Activated CD4-positive, CD25-positive, alpha-beta regulatory T cell treated with anti-CD3 and anti-CD28 coated beads, Interleukin-2, amount 50 U/mL, for 72 hours (primary cell): Measurements from ENCODE around the gene AKAP12.

Source experiments
- DNase-seq: peaks from one replicate; pipeline ENCODE4 v3.0.0; 2021

AKAP12 gene

DNA sequence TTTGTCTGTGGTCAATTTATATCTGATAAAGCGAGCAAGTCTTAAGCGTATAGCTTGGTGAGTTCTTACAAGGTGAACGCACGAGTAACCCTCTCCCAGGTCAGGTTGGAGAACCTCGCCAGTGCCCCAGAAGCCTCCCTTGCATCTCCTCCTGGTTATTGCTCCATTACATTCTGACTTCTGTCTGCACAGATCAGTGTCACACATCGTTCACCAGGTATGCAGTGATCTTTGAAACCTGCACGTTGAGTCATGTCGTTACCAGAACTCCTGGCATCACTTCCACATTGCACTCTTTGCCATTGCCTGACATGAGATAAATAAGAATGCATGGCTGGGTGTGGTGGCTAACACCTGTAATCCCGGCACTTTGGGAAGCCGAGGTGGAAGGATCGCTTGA is 44.2 kb downstream of the AKAP12 start:
- DNase-seq, result no peak

DNA sequence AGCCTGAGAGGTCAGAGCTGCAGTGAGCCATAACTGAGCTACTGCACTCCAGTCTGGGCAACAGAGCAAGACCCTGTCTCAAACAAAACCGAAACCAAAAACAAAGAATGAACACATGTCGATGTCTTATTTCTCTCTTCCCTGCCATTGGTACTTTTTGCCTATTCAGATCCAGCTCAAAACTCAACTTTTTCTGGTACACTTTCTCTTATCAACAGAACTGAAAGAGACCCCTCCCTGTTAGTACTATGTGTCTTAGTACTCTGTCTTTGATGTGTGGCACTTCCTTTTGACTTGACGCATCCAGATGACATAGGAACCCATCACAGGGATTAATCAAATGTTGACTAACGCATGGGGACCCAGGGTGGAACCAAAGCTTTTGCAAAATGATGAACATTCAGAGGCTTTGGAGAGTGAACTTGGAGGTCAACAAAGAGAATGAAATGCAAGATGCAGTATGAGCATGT is 44.8 kb downstream of the AKAP12 start:
- DNase-seq, result no peak

DNA sequence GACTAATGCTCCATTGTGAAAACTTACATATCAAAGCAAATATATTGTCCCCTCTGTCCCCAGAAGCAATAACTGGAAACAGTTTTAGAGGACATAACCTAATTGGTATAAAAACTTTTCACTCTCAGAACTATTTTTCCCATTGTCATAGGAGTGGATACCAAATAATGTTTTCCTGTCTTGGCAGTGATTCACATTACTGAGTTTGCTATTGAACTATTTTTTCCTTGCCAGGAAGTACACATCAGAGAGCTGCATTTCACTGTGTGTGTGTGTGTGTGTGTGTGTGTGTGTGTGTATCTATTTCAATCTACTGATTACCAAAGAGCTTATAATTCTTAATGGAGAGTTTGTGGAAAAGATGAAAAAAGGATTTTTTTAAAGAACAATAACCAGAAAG is 45.4 kb downstream of the AKAP12 start:
- DNase-seq, result no peak

DNA sequence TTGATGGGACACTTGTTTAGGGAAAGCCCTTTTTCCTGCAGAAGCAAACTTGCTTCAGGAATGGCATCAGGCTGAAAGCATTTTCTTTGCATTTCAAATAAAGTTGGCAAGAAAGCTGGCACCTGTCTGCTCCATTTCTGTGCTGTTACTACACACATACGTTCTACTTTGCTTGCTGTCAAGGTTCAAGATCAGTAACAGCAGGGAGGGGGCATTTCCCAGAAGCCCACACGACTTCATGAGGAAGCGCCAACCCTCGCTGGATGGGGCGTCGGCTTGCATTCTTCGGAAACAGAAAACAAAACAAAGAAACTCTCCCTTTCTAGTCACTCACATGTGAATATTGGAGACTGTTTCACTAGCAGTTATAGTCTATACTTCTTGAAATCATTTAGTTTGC is 46.4 kb downstream of the AKAP12 start:
- DNase-seq, result no peak

DNA sequence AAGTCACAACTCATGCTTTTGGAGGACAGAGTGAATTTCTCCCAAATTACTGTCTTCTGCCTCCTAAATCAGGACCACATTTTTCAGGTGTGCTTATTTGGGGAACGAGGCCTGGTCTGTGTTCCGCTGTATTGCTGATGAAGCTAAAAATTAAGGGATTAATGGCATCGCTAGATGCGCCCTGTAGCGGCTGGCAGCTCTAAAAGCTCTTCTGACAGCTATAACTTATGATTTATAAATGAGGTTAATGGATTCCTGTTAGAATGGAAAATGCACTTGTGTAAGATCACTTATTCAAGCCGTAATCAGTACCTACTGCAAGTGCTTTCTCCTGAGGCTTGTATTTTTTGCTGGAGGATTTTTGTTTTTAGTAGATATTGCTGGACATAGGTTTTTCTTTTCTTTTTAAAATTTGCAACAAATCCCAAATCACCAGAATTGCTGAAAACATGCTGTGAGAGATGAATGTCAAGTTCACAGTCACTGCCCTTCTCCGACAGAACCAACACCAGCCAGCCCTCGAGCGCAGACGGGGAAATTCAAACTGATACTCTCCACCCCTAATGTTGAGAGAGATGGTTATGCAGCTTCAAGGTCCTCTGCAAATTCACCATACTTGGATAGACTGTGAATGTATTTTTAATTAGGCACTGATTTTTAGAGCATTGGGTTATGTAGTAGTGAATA is 49.1 kb downstream of the AKAP12 start:
- no peak for DNase-seq

DNA sequence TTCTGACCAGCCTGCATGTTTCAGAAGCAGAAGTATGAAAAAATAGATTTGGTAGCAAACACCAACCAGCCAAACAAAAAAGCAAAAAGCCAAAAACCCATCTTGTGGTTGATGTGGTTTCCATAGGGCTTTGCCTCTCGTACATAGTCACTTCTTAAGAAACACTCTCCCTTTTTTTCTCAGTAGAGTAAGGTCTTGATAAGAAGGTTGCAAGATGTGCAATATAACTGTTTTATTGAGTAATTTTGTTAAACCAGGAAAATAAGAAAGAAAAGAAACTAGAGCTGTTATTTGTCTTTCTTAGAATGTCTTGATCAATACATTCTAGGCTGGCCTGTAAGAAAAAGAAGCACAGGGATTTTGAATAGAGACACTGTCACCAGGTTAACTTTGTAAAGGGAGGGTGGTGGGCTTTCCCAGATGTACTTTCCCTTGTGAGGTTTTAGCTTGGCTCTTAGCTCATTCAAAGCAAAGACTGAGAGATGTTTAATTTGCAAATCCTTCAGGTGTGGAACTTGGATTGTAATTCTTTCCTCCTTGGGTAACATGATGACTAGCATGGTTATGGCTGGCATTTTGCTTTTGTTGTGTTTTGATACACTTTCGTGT is 49.7 kb downstream of the AKAP12 start:
- no peak for DNase-seq

DNA sequence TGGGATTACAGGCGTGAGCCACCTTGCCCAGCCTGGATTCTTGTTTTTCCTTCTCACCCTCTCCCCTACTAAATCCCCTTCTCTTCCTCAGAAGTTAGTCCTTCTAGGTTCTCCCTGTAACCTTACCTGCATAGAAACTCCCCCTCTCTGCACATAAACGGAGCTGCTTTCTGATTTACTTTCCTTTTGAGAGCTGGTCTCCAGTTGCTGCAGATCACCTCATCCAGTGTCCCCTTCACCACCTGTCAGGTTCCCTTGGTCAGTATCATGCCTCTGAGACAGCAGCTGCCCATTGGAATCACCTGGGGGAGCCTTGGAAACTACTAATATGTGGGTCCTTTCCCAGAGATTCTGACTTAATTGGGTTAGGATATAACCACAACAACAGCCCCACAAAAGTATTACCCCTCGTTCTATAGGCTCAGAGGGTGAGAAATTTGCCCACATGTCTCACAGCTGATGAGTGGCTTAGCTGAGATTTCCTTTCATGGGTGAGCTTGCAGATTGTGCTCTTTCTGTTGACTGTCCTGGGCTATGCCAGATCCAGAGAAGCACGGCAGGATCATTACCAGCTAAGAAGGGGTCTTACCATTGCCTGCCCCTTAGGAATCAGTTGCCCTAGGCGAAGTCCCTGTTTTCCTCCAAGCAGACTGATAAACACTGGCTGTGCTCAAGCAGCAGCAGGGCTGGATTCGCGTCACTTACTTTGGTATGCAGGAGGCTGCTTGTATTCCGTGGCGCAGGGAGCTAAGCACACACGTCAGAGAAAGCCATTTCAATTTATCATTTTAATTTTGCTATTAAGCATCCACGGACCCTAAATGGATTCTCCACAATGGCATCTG is 51.3 kb downstream of the AKAP12 start:
- no peak for DNase-seq

DNA sequence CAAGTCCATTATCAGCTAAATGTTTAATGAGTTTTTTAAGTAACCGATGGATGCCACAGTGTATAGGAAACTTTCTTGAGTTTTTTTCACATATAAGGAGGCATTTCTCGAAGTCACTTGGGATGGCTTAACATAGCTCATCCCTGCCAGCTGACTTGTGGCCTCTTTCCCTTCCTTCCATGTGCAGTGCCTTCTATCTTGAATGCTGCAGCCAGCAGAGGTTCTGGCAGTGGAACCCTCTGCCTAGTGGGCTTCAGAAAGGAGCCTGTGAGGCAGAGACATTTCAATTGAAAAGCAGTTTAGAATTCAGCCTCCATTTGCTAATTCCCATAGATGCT is 51.9 kb downstream of the AKAP12 start:
- DNase-seq, result no peak

DNA sequence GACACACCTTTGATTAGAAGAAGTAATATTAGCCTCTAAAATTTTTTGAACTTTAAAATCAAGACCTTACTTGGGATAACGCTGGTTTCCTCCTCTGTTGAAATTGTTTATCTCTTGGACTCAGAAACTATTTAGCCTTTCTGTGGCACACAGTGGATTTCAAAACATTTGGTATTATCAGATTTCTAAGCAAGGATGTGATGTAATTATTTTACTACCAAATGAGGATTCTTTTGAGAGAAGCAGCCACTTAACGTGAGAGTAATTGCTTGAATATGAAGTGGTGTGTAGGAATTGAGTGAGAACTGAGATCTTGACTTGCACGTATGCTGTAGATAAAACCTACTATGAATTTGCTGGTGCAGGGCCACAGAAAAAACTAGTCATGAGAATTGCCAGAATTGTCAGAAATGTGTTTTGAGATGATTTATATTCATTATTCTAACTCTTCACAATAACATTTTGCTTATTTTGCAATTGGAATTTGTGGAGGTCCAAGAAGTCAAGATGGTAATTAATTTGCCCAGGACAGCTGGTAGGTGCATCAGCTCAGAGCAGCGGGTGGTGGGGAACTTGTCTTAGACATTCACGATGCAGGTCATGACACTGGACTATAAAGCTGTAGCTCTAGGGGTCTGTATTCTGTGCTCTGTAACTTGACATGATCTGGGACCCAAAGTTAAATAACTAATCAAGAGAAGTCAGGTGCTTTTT is 53.4 kb downstream of the AKAP12 start:
- no peak for DNase-seq

DNA sequence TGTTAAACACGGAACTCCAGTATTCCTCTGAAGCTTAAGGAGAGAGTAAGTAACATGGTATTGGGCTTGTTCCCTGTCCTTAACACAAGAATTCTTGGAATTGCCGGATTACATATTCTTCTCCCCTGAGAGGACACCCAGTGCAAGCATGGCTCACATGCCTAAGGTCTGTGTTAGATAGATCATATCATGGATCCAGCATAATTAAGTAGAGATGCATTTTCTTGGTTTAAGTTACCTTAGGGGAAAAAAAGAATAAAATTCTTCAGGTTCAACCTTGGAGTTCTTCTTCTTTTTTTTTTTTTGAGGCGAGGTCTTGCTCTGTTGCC is 53.9 kb downstream of the AKAP12 start:
- no peak for DNase-seq

DNA sequence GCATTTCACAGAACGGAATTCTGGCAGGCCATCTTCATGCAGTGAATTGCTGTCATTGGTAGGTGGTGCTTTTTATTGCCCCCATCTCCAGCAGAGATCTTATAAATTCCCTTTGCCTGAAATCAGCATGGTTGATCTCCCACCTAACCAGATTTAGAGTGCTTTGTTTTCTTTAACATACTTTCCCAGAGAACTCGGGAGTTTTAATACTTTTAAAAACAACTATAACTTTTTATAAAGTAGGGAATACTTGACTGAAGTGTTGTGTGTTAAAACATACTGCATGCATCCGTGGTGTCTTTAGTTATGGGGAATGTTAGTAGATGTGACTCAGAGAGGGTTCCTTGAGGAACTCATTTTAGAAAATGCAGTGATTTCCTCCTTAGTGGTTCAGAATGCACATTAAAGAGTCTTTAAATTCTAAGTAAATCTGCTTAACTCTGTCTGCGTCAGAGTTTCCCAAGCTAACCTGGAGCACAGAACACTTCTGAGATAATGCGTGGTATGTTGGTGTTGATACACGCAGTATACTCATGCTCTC is 54.9 kb downstream of the AKAP12 start:
- DNase-seq, result no peak

DNA sequence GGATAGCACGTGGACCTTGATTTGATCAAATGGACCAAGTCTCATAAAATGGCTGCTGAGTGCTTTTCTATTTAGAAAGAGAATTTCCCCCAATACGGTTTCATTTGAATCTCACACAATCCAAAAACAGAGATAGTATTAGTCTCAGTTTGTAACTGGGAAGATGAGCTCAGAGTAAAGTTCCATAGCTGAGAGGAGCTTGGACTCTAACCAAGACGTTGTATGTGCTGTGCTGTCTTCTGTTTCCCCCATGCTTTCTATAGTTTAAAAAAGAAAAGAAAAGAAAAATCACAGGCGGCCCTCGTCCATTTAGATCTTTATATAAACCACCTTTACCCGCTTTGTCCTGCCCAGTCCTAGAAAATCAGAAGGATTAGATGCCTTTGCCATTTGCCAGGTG is 58.1 kb downstream of the AKAP12 start:
- DNase-seq, result no peak

DNA sequence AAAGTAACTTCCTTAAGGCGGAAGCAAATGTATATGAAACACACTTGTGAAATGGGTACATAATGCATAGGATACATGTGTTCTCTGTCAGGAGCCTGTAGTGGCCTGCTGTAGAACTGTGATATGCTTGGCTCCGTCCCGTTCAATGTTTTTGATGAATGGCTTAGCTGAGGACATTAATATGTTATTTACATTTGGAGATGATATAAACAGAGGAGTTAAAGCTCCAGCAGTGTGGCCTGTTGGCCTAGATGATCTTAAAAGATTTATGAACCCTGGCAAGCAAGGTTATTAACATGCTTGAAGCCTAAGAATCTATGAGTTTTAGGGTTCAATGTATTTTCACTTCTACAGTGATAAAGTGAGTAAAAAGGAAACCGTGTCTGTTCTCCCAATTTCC is 59.2 kb downstream of the AKAP12 start:
- DNase-seq, result no peak

DNA sequence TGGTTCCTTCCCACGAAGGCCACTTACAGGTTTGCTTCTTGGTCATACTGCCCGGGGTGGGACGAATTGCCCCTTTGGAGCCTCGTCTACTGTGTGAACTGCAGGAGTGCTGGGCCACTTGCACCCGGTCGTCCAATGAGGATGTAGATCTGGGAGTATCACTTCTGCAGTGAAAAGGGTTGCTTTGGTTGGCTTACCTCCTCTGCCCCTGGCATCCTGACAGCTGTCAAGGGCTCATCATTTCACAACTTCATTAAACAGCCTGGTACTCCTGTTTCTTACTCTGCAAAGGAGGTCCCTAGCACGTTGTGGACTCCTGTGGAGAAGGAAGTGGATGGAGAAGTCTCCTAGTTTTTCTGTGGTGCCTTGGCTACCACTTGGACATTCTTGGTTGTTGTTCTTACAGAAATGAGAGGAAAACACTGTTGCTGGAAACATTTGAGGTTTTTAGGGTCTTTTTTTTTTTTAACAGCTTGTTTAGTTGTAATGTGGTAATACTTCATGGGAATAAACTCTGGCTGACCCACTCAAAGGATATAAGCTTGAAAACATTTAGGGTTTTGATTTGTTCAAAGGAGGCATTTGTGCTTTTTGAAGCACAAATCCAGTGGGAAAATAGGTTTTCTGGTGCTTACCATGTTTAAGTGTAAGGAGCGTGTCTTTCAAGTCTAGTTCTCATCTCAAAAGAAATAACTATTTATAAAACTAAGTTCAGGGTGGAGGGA is 60.7 kb downstream of the AKAP12 start:
- no peak for DNase-seq

DNA sequence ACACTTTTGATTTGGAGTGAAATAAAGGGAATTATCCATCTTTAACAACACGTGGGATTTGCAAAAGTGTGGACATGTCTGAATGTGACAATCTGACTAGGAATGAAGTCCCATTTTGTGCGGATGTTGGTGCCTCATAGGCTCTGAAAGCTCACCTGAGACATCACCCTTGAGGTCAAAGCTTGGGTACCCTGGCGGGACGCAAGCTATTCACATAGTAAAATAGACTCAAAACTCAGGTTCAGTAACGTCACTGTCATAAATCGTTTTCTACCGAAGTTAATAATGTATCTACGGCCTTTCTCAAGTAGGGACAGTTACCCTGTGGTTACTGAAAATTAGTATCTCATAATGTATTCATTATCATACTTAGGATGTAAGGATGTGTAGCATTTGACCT is 61.8 kb downstream of the AKAP12 start:
- no peak for DNase-seq

DNA sequence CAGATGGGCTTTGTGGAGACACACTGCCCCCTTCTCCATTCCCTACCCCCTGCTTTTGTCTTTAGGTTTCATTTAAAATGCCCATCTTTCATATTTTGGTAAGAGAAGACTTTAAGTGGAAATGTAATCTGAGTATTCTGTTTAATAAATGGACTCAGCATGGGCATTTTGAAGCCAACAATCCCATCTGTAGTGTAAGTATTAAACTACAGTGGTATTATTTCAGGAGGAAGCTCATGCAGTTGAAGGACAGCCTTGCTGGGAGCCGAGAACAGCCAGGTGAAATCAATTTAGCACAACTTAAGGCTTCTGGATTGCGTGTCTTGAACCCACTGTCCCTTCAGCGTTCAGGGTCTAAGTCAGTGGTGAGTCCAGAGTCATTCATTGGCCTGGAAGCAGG is 63.5 kb downstream of the AKAP12 start:
- no peak for DNase-seq

DNA sequence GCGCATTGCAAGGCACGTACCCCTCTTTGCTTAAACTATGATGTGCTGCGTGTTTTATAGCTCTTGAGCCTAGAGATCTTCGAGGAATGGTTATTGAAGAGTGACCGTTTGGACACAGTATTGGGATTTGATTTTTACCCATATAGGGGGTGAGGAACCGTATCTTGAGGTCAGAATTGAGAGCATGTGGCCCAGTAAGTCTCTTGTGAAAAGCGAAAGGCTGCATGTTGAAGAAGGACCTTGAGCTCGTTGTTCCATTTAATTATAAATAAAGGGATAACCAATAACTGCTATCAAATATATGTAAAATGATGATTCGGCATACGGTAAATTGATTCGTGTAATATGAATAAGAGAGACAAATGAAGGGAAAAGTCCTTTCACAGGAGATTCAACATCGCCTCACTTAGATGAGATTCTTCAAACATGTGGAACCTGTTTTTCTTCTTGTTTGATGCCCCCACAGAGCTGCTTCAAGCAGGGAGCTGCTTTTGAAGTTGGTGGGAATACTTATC is 66.6 kb downstream of the AKAP12 start:
- no peak for DNase-seq

DNA sequence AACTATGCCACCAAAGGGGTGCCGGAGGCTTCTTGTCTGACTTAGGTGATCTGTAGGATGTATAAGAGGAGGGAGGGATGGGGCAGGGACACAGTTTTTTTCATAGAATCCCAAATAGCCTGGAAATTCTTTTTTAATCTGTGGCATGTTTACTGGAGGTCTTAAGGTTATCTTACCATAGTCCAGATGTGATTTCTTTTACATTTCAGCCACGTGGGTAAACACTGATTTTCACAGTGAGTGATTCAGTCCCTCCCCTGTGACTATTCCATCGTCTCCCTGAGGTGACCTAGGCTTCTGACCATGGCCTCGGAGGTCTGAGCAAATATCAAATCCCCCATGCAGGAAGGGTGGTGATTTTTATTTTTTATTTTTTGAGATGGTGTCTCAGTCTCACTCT is 67.7 kb downstream of the AKAP12 start:
- DNase-seq, result no peak

DNA sequence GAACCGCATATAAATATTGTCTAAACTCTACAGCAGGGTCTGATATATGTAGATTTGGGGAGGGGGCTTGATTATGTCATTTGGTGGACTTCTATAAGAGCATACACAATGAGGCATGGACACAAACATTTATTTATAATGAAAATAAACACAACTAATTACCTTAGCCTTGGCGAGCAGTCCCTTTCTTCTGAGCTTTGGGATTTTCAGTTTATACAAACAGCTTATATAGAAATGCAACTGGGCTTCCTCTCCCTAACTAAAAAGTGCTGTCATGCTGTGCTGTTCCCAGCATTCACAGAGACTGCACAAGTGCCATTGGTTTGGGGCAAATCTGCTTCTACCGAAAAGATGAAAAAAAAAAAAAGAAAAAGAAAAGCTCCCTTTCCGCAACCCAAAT is 69.9 kb downstream of the AKAP12 start:
- DNase-seq, result no peak

DNA sequence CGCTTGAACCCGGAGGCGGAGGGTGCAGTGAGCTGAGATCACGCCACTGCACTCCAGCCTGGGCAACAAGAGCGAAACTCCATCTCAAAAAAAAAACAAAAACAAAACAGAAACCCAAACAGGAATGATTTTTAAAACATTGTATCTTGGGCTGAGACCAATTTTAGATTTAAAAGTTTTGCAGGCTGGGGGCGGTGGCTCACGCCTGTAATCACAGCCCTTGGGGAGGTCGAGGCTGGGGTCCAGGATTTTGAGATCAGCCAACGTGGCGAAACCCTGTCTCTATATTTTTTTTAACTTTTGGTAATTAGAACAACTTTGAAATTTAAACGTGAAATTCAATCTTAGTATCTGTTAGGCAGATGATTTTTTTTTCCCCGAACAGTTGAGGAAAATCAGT is 70.5 kb downstream of the AKAP12 start:
- no peak for DNase-seq

DNA sequence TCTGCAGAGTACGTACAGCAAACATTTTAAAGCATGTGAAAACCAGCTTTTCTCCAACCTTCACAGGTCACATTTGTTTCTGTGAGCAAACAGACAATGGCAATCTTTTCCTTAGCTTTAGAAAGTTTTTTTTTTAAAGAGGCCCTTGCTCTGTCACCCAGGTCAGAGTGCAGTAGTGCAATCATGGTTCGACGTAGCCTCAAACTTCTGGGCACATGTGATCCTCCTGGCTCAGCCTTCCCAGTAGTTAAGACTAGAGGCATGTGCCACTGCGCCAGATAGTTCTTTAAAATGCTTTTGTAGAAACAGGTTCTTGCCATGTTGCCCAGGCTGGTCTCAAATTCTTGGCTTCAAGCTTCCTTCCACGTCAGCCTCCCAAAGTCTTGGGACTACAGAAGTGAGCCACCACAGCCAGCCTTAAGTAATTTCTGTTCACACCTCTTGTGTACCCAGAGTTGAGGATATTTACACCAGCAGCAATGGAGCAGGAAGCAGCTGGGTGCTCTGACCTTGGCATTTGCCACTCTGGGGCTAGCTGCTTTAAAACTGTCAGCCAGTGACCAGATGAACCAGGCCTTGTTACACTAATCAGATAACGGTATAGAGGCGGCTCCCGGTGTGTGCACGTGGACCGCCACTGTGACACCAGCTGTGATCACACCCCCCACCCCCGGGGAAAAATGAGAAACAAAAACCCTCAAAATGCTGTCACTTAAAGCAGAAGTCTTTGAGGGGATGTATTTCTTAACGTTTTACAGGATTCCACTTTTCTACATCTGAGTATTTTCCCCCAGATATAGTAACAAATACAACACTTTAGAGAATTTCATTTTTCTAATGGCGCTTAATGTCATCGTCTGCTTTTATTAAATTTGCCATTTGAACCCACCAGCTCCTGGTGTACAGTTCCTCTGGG is 71.3 kb downstream of the AKAP12 start:
- no peak for DNase-seq
